IMR-90 (cell line): ENCODE data around the gene PRKCH. TPM values are rescaled to one million over a fixed set of nuclear protein-coding genes. Genes with fewer than 3 reads are reported as not detected.
A peak's percentile ranks its signal among the peaks of the same experiment; 100 is the strongest.

Experiments
- ATAC-seq: fragments of 200-7000 bp; cut with Tn5 transposase; 2 replicates; pipeline ENCODE4 v1.9.1; 2020; ENCODE audit warnings: low read depth, mild to moderate bottlenecking, moderate library complexity
- BruUV-seq: library from RNA; stranded (reverse); fragments of 400-500 nt; replicated peaks from 2 replicates; lab custom pipeline; 2021; lab: Mats Ljungman, UMichigan
- CTCF ChIA-PET: fragments of 300-600 bp; formaldehyde crosslinking; extraction: SDS; loops from one replicate; lab custom pipeline; 2021; ENCODE audit warnings: antibody characterized with exemption; lab: Yijun Ruan, JAX
- POLR2A ChIA-PET: fragments of 300-600 bp; sonication (Branson Sonifier 250); formaldehyde crosslinking; loops from one replicate; lab custom pipeline; 2022; ENCODE audit warnings: antibody characterized with exemption; ENCODE audit not compliant: unreplicated experiment; lab: Charles Lee
- DNase-seq: peaks from one replicate; pipeline ENCODE4 v3.0.0; 2013
- H2AFZ ChIP-seq: replicated peaks from 2 replicates; pipeline ENCODE3; 2013; ENCODE audit warnings: low read length, mild to moderate bottlenecking; ENCODE audit not compliant: poor library complexity
- H2AK5ac ChIP-seq: 2 replicates; pipeline ENCODE4 v1.6.1; 2013; ENCODE audit warnings: low read depth, low read length, inconsistent platforms
- H2AK9ac ChIP-seq: replicated peaks from 2 replicates; pipeline ENCODE3; 2013; ENCODE audit warnings: mild to moderate bottlenecking, low read depth, low read length, moderate library complexity; ENCODE audit not compliant: poor library complexity
- H2BK120ac ChIP-seq: 2 replicates; pipeline ENCODE4 v1.6.1; 2013; ENCODE audit warnings: low read depth, low read length, inconsistent platforms
- H2BK15ac ChIP-seq: 3 replicates; pipeline ENCODE4 v1.6.1; 2013; ENCODE audit warnings: low read depth, low read length, inconsistent platforms
- H2BK20ac ChIP-seq: 2 replicates; pipeline ENCODE4 v1.6.1; 2013; ENCODE audit warnings: low read depth, mild to moderate bottlenecking, inconsistent platforms, low read length, moderate library complexity
- H2BK5ac ChIP-seq: 2 replicates; pipeline ENCODE4 v1.6.1; 2013; ENCODE audit warnings: mild to moderate bottlenecking, low read depth, low read length, inconsistent platforms; ENCODE audit not compliant: poor library complexity, severe bottlenecking
- H3K14ac ChIP-seq: replicated peaks from 2 replicates; pipeline ENCODE4 v1.6.1; 2013; ENCODE audit warnings: low read depth, low read length, inconsistent platforms
- H3K18ac ChIP-seq: 2 replicates; pipeline ENCODE4 v1.6.1; 2013; ENCODE audit warnings: low read depth, low read length, control low read depth
- H3K23ac ChIP-seq: 2 replicates; pipeline ENCODE4 v1.6.1; 2013; ENCODE audit warnings: low read depth, low read length, inconsistent platforms
- H3K27ac ChIP-seq: 2 replicates; pipeline ENCODE4 v1.5.1; 2013; ENCODE audit warnings: mild to moderate bottlenecking, control low read depth, low read length; ENCODE audit not compliant: insufficient read depth
- H3K27me3 ChIP-seq: 2 replicates; pipeline ENCODE4 v1.6.1; 2013; ENCODE audit warnings: low read length; ENCODE audit not compliant: control insufficient read depth, insufficient read depth
- H3K36me3 ChIP-seq: 2 replicates; pipeline ENCODE4 v1.6.1; 2013; ENCODE audit warnings: low read length, mixed read lengths; ENCODE audit not compliant: control insufficient read depth, insufficient read depth
- H3K4ac ChIP-seq: 2 replicates; pipeline ENCODE4 v1.6.1; 2013; ENCODE audit warnings: low read depth, low read length, inconsistent platforms
- H3K4me1 ChIP-seq: 2 replicates; pipeline ENCODE4 v1.6.1; 2013; ENCODE audit warnings: low read length, mixed read lengths; ENCODE audit not compliant: control insufficient read depth, insufficient read depth
- H3K4me2 ChIP-seq: 2 replicates; pipeline ENCODE4 v1.6.1; 2013; ENCODE audit warnings: low read depth, mild to moderate bottlenecking, control low read depth, low read length, moderate library complexity
- H3K4me3 ChIP-seq: 2 replicates; pipeline ENCODE4 v1.5.1; 2013; ENCODE audit warnings: low read depth, mild to moderate bottlenecking, control low read depth, low read length, moderate library complexity; ENCODE audit not compliant: insufficient read depth
- H3K56ac ChIP-seq: 2 replicates; pipeline ENCODE4 v1.6.1; 2013; ENCODE audit warnings: low read length, inconsistent platforms; ENCODE audit not compliant: insufficient read depth; ENCODE audit errors: extremely low read depth
- H3K79me1 ChIP-seq, 2 experiments: 2 replicates each; pipeline ENCODE4 v1.6.1; 2013; ENCODE audit warnings: low read length in 2 of 2, inconsistent platforms in 1 of 2, low read depth in 1 of 2
- H3K9ac ChIP-seq: 2 replicates; pipeline ENCODE4 v1.6.1; 2013; ENCODE audit warnings: low read depth, low read length, control low read depth
- H3K9me1 ChIP-seq: 2 replicates; pipeline ENCODE4 v1.6.1; 2013; ENCODE audit warnings: low read length, inconsistent platforms; ENCODE audit not compliant: insufficient read depth
- H3K9me3 ChIP-seq: 2 replicates; pipeline ENCODE4 v1.6.1; 2013; ENCODE audit warnings: low read length; ENCODE audit not compliant: control insufficient read depth, insufficient read depth
- H4K20me1 ChIP-seq: 2 replicates; pipeline ENCODE4 v1.6.1; 2013; ENCODE audit warnings: low read length, inconsistent platforms; ENCODE audit not compliant: insufficient read depth
- H4K5ac ChIP-seq: 2 replicates; pipeline ENCODE4 v1.6.1; 2013; ENCODE audit warnings: mild to moderate bottlenecking, low read depth, low read length, control low read depth
- H4K8ac ChIP-seq, 2 experiments: 2 replicates each; pipeline ENCODE4 v1.6.1; 2013; ENCODE audit warnings: low read depth in 2 of 2, low read length in 2 of 2, control low read depth in 1 of 2, inconsistent platforms in 1 of 2
- H4K91ac ChIP-seq: 2 replicates; pipeline ENCODE4 v1.6.1; 2013; ENCODE audit warnings: low read depth, low read length, inconsistent platforms; ENCODE audit not compliant: insufficient read depth
- BHLHE40 ChIP-seq: fragments of 150-350 bp; IDR thresholded peaks from 2 replicates; pipeline ENCODE4 v1.6.1; 2016; ENCODE audit warnings: mild to moderate bottlenecking, low read depth, low read length
- FOS ChIP-seq: fragments of 150-350 bp; IDR thresholded peaks from 2 replicates; pipeline ENCODE4 v1.6.1; 2016; ENCODE audit warnings: low read depth, low read length
- MXI1 ChIP-seq: IDR thresholded peaks from 2 replicates; pipeline ENCODE4 v1.6.1; 2012; ENCODE audit warnings: low read depth, mild to moderate bottlenecking, low read length, moderate library complexity, borderline replicate concordance
- POLR2A ChIP-seq: IDR thresholded peaks from 2 replicates; pipeline ENCODE4 v1.6.1; 2012; ENCODE audit warnings: mild to moderate bottlenecking, low read depth, low read length
- RCOR1 ChIP-seq: IDR thresholded peaks from 2 replicates; pipeline ENCODE4 v1.6.1; 2012; ENCODE audit warnings: mild to moderate bottlenecking, low read length, improper control_type of control experiment; ENCODE audit not compliant: insufficient replicate concordance
- WGBS, 2 experiments: methylation state at CpG; one replicate each; pipeline versions ENCODE4 v1.1.5 to v1.1.7; 2013; ENCODE audit warnings: missing lambda C conversion rate in 2 of 2; ENCODE audit not compliant: insufficient read length in 1 of 2; ENCODE audit errors: extremely low coverage in 2 of 2; 5-methylcytosine and 5-hydroxymethylcytosine counted together
- dilution Hi-C: fragments of 300-500 bp; cut with HindIII; formaldehyde crosslinking; loops from one replicate; pipeline ENCODE4 v1.14.3; 2018; ENCODE audit warnings: low sequenced_read_pairs; ENCODE audit not compliant: unreplicated experiment
- in situ Hi-C: fragments of 300-500 bp; cut with MboI; formaldehyde crosslinking; loops from 3 replicates; pipeline ENCODE4 v1.14.3; 2019; ENCODE audit warnings: low sequenced_read_pairs, inconsistent platforms, mixed read lengths
- intact Hi-C: fragments of 100-400 bp; cut with micrococcal nuclease; formaldehyde crosslinking; loops from 2 replicates; pipeline ENCODE4 v1.10.0; 2022
- polyA plus RNA-seq, 3 experiments: library from polyadenylated mRNA; depleted of rRNA; stranded (reverse); fragments of >200 nt; gene quantifications; 2 replicates each; pipeline ENCODE4 v1.2.3, GENCODE V29; 2012; ENCODE audit warnings: low replicate concordance in 1 of 3
- total RNA-seq: library from RNA; depleted of rRNA; stranded (reverse); fragments of >200 nt; gene quantifications from 2 replicates; pipeline ENCODE4 v1.2.3, GENCODE V29; 2012
- TF ChIP-seq, protein P1 (sequence below): fragments of 150-350 bp; IDR thresholded peaks from 2 replicates; pipeline ENCODE4 v1.6.1; 2016; ENCODE audit warnings: low read depth, mild to moderate bottlenecking, low read length, moderate library complexity, borderline replicate concordance
- TF ChIP-seq, protein P2 (sequence below): fragments of 150-350 bp; IDR thresholded peaks from 2 replicates; pipeline ENCODE4 v1.6.1; 2017; ENCODE audit warnings: mild to moderate bottlenecking, antibody characterized with exemption, low read length, low read depth
- TF ChIP-seq, protein P3 (sequence below): conservative IDR thresholded peaks from 2 replicates; pipeline ENCODE4 v1.5.1; 2012; ENCODE audit warnings: mild to moderate bottlenecking, low read depth, low read length, improper control_type of control experiment

PRKCH gene
- total and polyA plus RNA-seq, 2 of the 4 experiments (the other 2 are of a cell fraction) = 1.6 to 2.3 TPM

DNA sequence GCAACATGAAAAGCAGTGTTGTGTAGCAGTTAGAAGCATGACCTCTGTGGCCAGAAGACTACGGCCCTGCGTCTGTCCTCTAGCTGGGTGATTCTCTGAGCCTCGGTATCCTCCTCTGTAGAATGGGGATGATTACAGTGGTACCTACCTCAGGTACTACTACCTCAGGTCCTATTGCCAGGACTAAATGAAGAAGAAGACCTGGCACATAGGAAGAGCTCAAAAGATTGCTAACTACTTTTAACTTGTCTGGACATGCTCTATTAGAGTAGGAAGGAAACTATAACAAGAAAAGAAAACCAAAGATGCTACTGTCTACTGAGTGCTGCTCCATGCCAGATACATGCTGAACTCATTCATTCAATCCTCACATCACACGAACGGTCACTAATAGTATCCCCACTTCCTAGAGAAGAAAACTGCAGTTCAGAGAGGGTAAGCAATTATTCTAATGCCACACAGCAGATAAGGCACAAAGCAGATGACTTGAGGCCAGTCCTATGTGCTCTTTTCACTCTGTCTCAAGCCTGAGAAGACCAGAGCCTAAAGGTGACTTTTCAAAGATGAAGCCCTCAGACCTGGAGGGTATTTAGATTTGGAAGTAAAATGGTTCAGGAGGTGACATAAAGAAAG is 265.8 kb downstream of the PRKCH start:
- Histone ChIP-seq H3K56ac (peak overlapping the region; percentile 7), H2BK120ac (peak overlapping the region; percentile 97), H2BK20ac (peak overlapping the region; percentile 92), H3K4me3 (no peak overlapping the region), H4K5ac (peak overlapping the region; percentile 98), H4K8ac (peak overlapping the region; percentile 49 to 92), H3K79me1 (peaks cover 6 to 22% of the 10 kb centered on the region in 2 experiments; a peak in 3 of 4 replicates), H2BK15ac (peak overlapping the region; percentile 96), H3K36me3 (no peaks in the 10 kb centered on the region), H4K20me1 (no peaks in the 10 kb centered on the region), H2AK5ac (peak overlapping the region; percentile 73), H3K27ac (peak overlapping the region; percentile 80), H4K91ac (peak overlapping the region; percentile 88), H2AFZ (peak overlapping the region; percentile 4), H3K9me3 (0 out of 2 replicates have a peak, but pooled peaks cover 2% of the 10 kb centered on the region), H3K4ac (peak overlapping the region; percentile 96), H3K23ac (peak overlapping the region; percentile 13; the same call in 1 of the 2 replicates), H3K9ac (peak overlapping the region; percentile 48; the same call in 1 of the 2 replicates), H3K4me1 (peaks cover 31% of the 10 kb centered on the region), H3K9me1 (peaks cover 26% of the 10 kb centered on the region), H2AK9ac (peak overlapping the region; percentile 51), H3K27me3 (no peaks in the 10 kb centered on the region), H2BK5ac (peak overlapping the region; percentile 88), H3K14ac (peak overlapping the region; percentile 89), H3K18ac (peak overlapping the region; percentile 99), H3K4me2 (no peak overlapping the region)
- no peak for DNase-seq
- ATAC-seq = no peak
- POLR2A ChIA-PET = no interaction called here
- no CpG with 5 or more reads among the region's 5 CpGs for WGBS, 2 experiments
- dilution Hi-C loops = no loop called here
- TF ChIP-seq, protein P1, sequence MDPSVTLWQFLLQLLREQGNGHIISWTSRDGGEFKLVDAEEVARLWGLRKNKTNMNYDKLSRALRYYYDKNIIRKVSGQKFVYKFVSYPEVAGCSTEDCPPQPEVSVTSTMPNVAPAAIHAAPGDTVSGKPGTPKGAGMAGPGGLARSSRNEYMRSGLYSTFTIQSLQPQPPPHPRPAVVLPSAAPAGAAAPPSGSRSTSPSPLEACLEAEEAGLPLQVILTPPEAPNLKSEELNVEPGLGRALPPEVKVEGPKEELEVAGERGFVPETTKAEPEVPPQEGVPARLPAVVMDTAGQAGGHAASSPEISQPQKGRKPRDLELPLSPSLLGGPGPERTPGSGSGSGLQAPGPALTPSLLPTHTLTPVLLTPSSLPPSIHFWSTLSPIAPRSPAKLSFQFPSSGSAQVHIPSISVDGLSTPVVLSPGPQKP = no peak
- TF ChIP-seq, protein P2, sequence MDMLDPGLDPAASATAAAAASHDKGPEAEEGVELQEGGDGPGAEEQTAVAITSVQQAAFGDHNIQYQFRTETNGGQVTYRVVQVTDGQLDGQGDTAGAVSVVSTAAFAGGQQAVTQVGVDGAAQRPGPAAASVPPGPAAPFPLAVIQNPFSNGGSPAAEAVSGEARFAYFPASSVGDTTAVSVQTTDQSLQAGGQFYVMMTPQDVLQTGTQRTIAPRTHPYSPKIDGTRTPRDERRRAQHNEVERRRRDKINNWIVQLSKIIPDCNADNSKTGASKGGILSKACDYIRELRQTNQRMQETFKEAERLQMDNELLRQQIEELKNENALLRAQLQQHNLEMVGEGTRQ = no peak
- TF ChIP-seq, protein P3, sequence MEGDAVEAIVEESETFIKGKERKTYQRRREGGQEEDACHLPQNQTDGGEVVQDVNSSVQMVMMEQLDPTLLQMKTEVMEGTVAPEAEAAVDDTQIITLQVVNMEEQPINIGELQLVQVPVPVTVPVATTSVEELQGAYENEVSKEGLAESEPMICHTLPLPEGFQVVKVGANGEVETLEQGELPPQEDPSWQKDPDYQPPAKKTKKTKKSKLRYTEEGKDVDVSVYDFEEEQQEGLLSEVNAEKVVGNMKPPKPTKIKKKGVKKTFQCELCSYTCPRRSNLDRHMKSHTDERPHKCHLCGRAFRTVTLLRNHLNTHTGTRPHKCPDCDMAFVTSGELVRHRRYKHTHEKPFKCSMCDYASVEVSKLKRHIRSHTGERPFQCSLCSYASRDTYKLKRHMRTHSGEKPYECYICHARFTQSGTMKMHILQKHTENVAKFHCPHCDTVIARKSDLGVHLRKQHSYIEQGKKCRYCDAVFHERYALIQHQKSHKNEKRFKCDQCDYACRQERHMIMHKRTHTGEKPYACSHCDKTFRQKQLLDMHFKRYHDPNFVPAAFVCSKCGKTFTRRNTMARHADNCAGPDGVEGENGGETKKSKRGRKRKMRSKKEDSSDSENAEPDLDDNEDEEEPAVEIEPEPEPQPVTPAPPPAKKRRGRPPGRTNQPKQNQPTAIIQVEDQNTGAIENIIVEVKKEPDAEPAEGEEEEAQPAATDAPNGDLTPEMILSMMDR = no peak
- no peak for TF ChIP-seq MXI1
- TF ChIP-seq FOS = no peak
- no peak for TF ChIP-seq BHLHE40
- no peak for TF ChIP-seq POLR2A
- TF ChIP-seq RCOR1 = no peak
- no TSS peak for BruUV-seq
- intact Hi-C loops = no loop called here
- in situ Hi-C loops = no loop called here
- CTCF ChIA-PET = no interaction called here
